IPS DF 6.9 (cell line): ENCODE results near the gene OR8D4.

ENCODE experiments used
- DNase-seq: peaks from one replicate; pipeline ENCODE4 v3.0.0-alpha.2; 2013; ENCODE audit warnings: low read depth, low spot score
- H3K27ac ChIP-seq: one replicate; pipeline ENCODE4 v1.5.1; 2013; ENCODE audit warnings: low read length, control low read depth
- H3K27me3 ChIP-seq: 2 replicates; pipeline ENCODE4 v1.6.1; 2013; ENCODE audit warnings: mild to moderate bottlenecking, low read length; ENCODE audit not compliant: control insufficient read depth, insufficient read depth
- H3K36me3 ChIP-seq: 2 replicates; pipeline ENCODE4 v1.6.1; 2013; ENCODE audit warnings: low read length; ENCODE audit not compliant: control insufficient read depth, insufficient read depth
- H3K4me1 ChIP-seq: 2 replicates; pipeline ENCODE4 v1.6.1; 2013; ENCODE audit warnings: low read length; ENCODE audit not compliant: control insufficient read depth, insufficient read depth
- H3K4me3 ChIP-seq: 2 replicates; pipeline ENCODE4 v1.5.1; 2013; ENCODE audit warnings: mild to moderate bottlenecking, low read length
- H3K9me3 ChIP-seq: 2 replicates; pipeline ENCODE4 v1.6.1; 2013; ENCODE audit warnings: low read length, inconsistent platforms; ENCODE audit not compliant: control insufficient read depth, insufficient read depth
- WGBS: extraction: QIAGEN DNeasy Blood & Tissue Kit; methylation state at CpG from one replicate; pipeline ENCODE4 v1.1.7; 2013; ENCODE audit warnings: mixed read lengths, missing lambda C conversion rate; ENCODE audit not compliant: insufficient read length, insufficient coverage; 5-methylcytosine and 5-hydroxymethylcytosine counted together

The OR8D4 gene

GRCh38 chr11:123903932-123904331 lies 2.0 kb downstream of the OR8D4 start:
- H3K9me3 ChIP-seq = no peaks in the 10 kb centered on the region
- no peaks in the 10 kb centered on the region for H3K36me3 ChIP-seq
- H3K27me3 ChIP-seq = no peaks in the 10 kb centered on the region
- no peak overlapping the region for H3K27ac ChIP-seq
- H3K4me3 ChIP-seq = no peak overlapping the region
- DNase-seq = no peak
- no CpG with 5 or more reads among the region's 2 CpGs for WGBS
- no peaks in the 10 kb centered on the region for H3K4me1 ChIP-seq

- Histone ChIP-seq H3K27me3 (no peaks in the 10 kb centered on the region), H3K27ac (no peak overlapping the region), H3K4me1 (no peaks in the 10 kb centered on the region), H3K9me3 (no peaks in the 10 kb centered on the region), H3K36me3 (no peaks in the 10 kb centered on the region), H3K4me3 (no peak overlapping the region)
- WGBS = no CpG with 5 or more reads among the region's 3 CpGs
- DNase-seq = no peak
These were observed 3.0 kb downstream of the OR8D4 start for GRCh38 chr11:123904932-123905331.

DNA sequence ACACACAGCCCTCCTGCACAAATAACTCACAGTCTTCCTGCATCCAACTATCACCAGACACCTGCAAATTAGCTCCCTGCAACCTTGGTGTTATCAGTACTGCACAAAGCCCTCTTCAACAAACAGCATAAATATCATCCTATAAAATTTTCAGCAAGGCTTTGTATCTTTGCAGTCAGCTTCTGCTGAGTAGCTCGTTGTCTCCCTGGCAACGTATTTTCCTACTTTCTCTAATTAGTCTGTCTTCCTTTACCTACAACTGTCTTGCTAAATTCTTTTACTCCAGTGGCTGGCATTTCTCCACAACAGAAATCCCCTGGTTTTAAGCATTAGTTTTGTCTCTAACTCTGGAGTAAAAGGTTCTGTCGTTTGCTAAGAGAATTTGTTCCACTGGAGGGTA lies 3.9 kb downstream of the OR8D4 start:
- DNase-seq = no peak
- no CpG with 5 or more reads among the region's 3 CpGs for WGBS
- Histone ChIP-seq H3K36me3 (no peaks in the 10 kb centered on the region), H3K9me3 (no peaks in the 10 kb centered on the region), H3K4me1 (no peaks in the 10 kb centered on the region), H3K4me3 (no peak overlapping the region), H3K27me3 (no peaks in the 10 kb centered on the region), H3K27ac (no peak overlapping the region)

- H3K27me3 ChIP-seq = no peaks in the 10 kb centered on the region
- no peak for DNase-seq
These were observed 19.0 kb downstream of the OR8D4 start for GRCh38 chr11:123920943-123921342.

DNA sequence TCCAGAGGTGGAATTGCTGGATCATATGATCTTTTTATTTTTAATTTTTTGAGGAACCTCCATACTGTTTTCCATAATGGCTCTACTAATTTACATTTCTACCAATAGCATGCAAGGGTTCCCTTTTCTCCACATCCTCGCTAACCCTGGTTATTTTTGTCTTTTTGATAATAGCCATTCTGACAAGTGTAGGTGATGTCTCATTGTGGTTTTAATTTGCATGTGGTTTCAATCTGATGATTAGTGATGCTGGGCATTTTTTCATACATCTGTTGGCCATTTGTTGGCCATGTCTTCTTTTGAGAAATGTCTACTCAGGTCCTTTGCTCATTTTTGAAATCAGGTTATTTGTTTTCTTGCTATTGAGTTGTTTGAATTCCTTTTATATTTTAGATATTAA lies 22.1 kb downstream of the OR8D4 start:
- no peak for DNase-seq
- no peak overlapping the region for H3K4me3 ChIP-seq
- H3K27ac ChIP-seq = no peak overlapping the region
- no peaks in the 10 kb centered on the region for H3K27me3 ChIP-seq
- H3K36me3 ChIP-seq = no peaks in the 10 kb centered on the region
- no peaks in the 10 kb centered on the region for H3K4me1 ChIP-seq
- H3K9me3 ChIP-seq = no peaks in the 10 kb centered on the region
- no CpG with 5 or more reads among the region's 1 CpG for WGBS

More at GRCh38 chr11:123920943-123921342, 19.0 kb downstream of the OR8D4 start:
- Histone ChIP-seq H3K4me1 (no peaks in the 10 kb centered on the region), H3K4me3 (no peak overlapping the region), H3K36me3 (no peaks in the 10 kb centered on the region), H3K27ac (no peak overlapping the region), H3K9me3 (no peaks in the 10 kb centered on the region)
- no CpG with 5 or more reads among the region's 3 CpGs for WGBS

GRCh38 chr11:123939317-123939716 lies 37.4 kb downstream of the OR8D4 start, which contains the start of gene OR4D5:
OR4D5 (plus strand) TSS chr11:123939617; CDS start chr11:123939617, 0 bp downstream.
- Histone ChIP-seq H3K27ac (no peak within 1 kb of the TSS), H3K27me3 (no peaks in the 10 kb centered on the region), H3K9me3 (no peaks in the 10 kb centered on the region), H3K4me1 (no peaks in the 10 kb centered on the region), H3K36me3 (no peaks in the 10 kb centered on the region), H3K4me3 (no peak within 1 kb of the TSS)
- no peak for DNase-seq
- no CpG with 5 or more reads among the region's 1 CpG for WGBS

DNA sequence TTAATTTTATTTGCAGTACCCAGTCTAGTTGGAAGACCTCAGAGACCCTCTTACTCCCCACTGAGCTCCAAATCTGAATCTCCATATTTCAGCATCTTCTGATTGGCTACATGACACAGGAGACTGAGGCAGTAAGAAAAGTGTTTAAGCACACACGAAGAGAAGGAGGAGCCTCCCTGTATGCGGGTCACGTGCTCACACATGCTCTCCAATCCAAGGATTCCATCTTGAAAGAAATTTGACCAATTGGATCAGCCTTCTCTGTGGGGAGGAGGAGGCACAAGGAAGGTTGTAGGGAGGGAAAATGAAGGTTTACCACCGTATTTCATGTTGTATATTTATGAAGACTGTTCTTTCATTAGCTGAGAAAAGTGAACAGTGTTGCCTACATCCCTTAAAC lies 40.4 kb downstream of the OR8D4 start:
- no peak overlapping the region for H3K27ac ChIP-seq
- no peaks in the 10 kb centered on the region for H3K27me3 ChIP-seq
- H3K4me1 ChIP-seq = no peaks in the 10 kb centered on the region
- no peak overlapping the region for H3K4me3 ChIP-seq
- H3K9me3 ChIP-seq = no peaks in the 10 kb centered on the region
- no peak for DNase-seq
- no peaks in the 10 kb centered on the region for H3K36me3 ChIP-seq
- WGBS = no CpG with 5 or more reads among the region's 4 CpGs

GRCh38 chr11:123943738-123944137 lies 41.8 kb downstream of the OR8D4 start, which contains the start of gene OR6T1:
OR6T1 (minus strand) TSS chr11:123943838; CDS start chr11:123943838, 0 bp downstream.
- H3K4me3 ChIP-seq = no peak within 1 kb of the TSS
- DNase-seq = no peak
- no peaks in the 10 kb centered on the region for H3K36me3 ChIP-seq
- no peaks in the 10 kb centered on the region for H3K27me3 ChIP-seq
- H3K27ac ChIP-seq = no peak within 1 kb of the TSS
- no peaks in the 10 kb centered on the region for H3K9me3 ChIP-seq
- WGBS = no CpG with 5 or more reads among the region's 3 CpGs
- H3K4me1 ChIP-seq = no peaks in the 10 kb centered on the region

DNA sequence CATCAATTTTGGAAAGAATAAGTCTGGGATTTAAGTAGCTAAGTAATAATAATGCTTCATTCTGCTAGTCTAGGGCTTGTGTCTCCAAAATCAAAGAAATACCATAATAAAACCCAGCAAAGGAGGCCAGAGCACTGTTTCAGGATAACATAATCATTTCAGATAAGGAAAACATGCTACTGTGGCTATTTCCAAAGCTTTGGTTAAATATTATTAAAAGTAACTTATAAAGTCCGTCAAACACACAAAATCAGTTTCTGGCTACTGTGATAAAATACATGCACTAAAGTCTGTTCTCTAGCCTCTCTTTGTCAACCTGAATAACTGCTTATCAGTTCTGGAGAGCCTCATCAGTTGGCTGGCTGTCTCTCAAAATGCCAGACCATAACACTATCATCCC lies 43.2 kb downstream of the OR8D4 start:
- WGBS = no CpG with 5 or more reads among the region's 1 CpG
- no peaks in the 10 kb centered on the region for H3K36me3 ChIP-seq

GRCh38 chr11:123956752-123957151 lies 54.8 kb downstream of the OR8D4 start:
- Histone ChIP-seq H3K4me1 (no peaks in the 10 kb centered on the region), H3K9me3 (no peaks in the 10 kb centered on the region), H3K36me3 (no peaks in the 10 kb centered on the region), H3K4me3 (no peak overlapping the region), H3K27me3 (no peaks in the 10 kb centered on the region), H3K27ac (no peak overlapping the region)
- no peak for DNase-seq

More for the DNA sequence above, 43.2 kb downstream of the OR8D4 start:
- Histone ChIP-seq H3K4me1 (no peaks in the 10 kb centered on the region), H3K4me3 (no peak overlapping the region), H3K27me3 (no peaks in the 10 kb centered on the region), H3K9me3 (no peaks in the 10 kb centered on the region), H3K27ac (no peak overlapping the region)
- no peak for DNase-seq
